Prostate gland (tissue), 2 donors: Measurements from ENCODE around the gene SLC39A9.

Experiments
- POLR2A ChIP-seq: fragments of 450-650 bp; IDR thresholded peaks from one replicate; pipeline ENCODE4 v1.6.1; 2016; ENCODE audit warnings: antibody characterized with exemption, mild to moderate bottlenecking
- TF ChIP-seq, protein P1 (sequence below), 4 experiments: fragments of 200-600 bp in 2 of 4; fragments of 450-650 bp in 2 of 4; sonication (generic) in 2 of 4; IDR thresholded peaks; 1 replicate in 3 of 4; 2 replicates in 1 of 4; pipeline ENCODE4 v1.5.1; 2016 to 2019; ENCODE audit warnings: antibody characterized with exemption in 4 of 4, mild to moderate bottlenecking in 2 of 4, moderate library complexity in 2 of 4

DNA sequence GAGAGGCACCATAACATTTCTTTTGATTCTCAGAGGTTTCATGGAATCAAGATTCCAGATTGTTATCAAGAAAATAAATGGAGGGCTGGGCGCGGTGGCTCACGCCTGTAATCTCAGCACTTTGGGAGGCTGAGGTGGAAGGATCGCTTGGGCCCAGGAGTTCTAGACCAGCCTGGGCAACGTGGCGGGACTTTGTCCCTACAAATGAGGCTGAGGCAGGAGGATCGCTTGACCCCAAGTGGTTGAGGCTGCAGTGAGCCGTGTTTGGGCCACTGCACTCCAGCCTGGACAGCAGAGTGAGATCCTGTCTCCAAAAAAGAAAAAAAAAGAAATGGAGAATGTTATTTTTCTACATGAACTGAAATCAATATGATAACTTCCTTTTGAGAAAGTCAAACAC lies 1.3 kb downstream of the SLC39A9 start:
- TF ChIP-seq, protein P1, sequence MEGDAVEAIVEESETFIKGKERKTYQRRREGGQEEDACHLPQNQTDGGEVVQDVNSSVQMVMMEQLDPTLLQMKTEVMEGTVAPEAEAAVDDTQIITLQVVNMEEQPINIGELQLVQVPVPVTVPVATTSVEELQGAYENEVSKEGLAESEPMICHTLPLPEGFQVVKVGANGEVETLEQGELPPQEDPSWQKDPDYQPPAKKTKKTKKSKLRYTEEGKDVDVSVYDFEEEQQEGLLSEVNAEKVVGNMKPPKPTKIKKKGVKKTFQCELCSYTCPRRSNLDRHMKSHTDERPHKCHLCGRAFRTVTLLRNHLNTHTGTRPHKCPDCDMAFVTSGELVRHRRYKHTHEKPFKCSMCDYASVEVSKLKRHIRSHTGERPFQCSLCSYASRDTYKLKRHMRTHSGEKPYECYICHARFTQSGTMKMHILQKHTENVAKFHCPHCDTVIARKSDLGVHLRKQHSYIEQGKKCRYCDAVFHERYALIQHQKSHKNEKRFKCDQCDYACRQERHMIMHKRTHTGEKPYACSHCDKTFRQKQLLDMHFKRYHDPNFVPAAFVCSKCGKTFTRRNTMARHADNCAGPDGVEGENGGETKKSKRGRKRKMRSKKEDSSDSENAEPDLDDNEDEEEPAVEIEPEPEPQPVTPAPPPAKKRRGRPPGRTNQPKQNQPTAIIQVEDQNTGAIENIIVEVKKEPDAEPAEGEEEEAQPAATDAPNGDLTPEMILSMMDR (IDR thresholded peaks at IDR 0.05) = no peak
- no peak for TF ChIP-seq POLR2A
